Natural killer cell (primary cell): ENCODE data around the gene LYST. TPM values are rescaled to one million over a fixed set of nuclear protein-coding genes. Genes with fewer than 3 reads are reported as not detected.
A peak's percentile ranks its signal among the peaks of the same experiment; 100 is the strongest.

ENCODE experiments used
- ATAC-seq, 3 donors: fragments of 150-1000 bp in 2 of 3; fragments of 200-7000 bp in 1 of 3; cut with Tn5 transposase; 1 replicate in 1 of 3; 2 replicates in 2 of 3; pipeline ENCODE4 v1.10.0; 2021; ENCODE audit warnings: mild to moderate bottlenecking in 2 of 3, moderate library complexity in 2 of 3
- DNase-seq, 2 donors: peaks; one replicate each; pipeline versions ENCODE4 v3.0.0 to v3.0.0-alpha.2; 2013 to 2021; ENCODE audit warnings: mixed read lengths in 1 of 2
- H3K27ac ChIP-seq: one replicate; pipeline ENCODE4 v1.5.1; 2013; ENCODE audit warnings: mild to moderate bottlenecking, low read length
- H3K27me3 ChIP-seq: one replicate; pipeline ENCODE4 v1.6.1; 2013; ENCODE audit warnings: low read length; ENCODE audit not compliant: control insufficient read depth, insufficient read depth
- H3K36me3 ChIP-seq: one replicate; pipeline ENCODE4 v1.6.1; 2013; ENCODE audit warnings: low read length; ENCODE audit not compliant: control insufficient read depth, insufficient read depth
- H3K4me1 ChIP-seq: one replicate; pipeline ENCODE4 v1.6.1; 2013; ENCODE audit warnings: low read length; ENCODE audit not compliant: control insufficient read depth, insufficient read depth
- H3K4me3 ChIP-seq: one replicate; pipeline ENCODE4 v1.5.1; 2013; ENCODE audit warnings: low read length
- H3K9me3 ChIP-seq: one replicate; pipeline ENCODE4 v1.6.1; 2013; ENCODE audit warnings: low read length; ENCODE audit not compliant: control insufficient read depth, insufficient read depth
- H3K27ac Mint-ChIP-seq, 2 donors: one replicate each; pipeline ENCODE4 v1.8.0; 2022; ENCODE audit warnings: mild to moderate bottlenecking in 2 of 2, mixed read lengths in 2 of 2, moderate library complexity in 1 of 2
- H3K27me3 Mint-ChIP-seq, 2 donors: one replicate each; pipeline ENCODE4 v1.8.0; 2022; ENCODE audit warnings: low read depth in 2 of 2, mixed read lengths in 2 of 2
- H3K36me3 Mint-ChIP-seq: one replicate; pipeline ENCODE4 v1.8.0; 2022; ENCODE audit warnings: mixed read lengths
- H3K4me1 Mint-ChIP-seq, 2 donors: one replicate each; pipeline ENCODE4 v1.8.0; 2022; ENCODE audit warnings: mixed read lengths in 2 of 2
- H3K4me3 Mint-ChIP-seq: one replicate; pipeline ENCODE4 v1.8.0; 2022; ENCODE audit warnings: mild to moderate bottlenecking, moderate library complexity, mixed read lengths
- H3K9me3 Mint-ChIP-seq, 2 donors: one replicate each; pipeline ENCODE4 v1.8.0; 2022; ENCODE audit warnings: mixed read lengths in 2 of 2
- CTCF ChIP-seq: fragments of 200-600 bp; IDR thresholded peaks from one replicate; pipeline ENCODE4 v1.8.0; 2022; ENCODE audit warnings: antibody characterized with exemption
- WGBS: methylation state at CpG from one replicate; pipeline ENCODE4 v1.1.7; 2013; ENCODE audit warnings: missing lambda C conversion rate; ENCODE audit not compliant: insufficient coverage; 5-methylcytosine and 5-hydroxymethylcytosine counted together
- intact Hi-C: fragments of 100-400 bp; cut with micrococcal nuclease; formaldehyde crosslinking; loops from one replicate; pipeline ENCODE4 v1.14.2; 2022
- total RNA-seq, 4 donors: library from RNA; stranded (reverse); fragments of 120-200 nt in 1 of 4; gene quantifications; one replicate each; pipeline versions ENCODE4 v1.2.3 to v1.2.4, GENCODE V29; 2013 to 2022

LYST gene
- total RNA-seq, 3 donors from 2014 or later (not counting 1 experiment from before 2014, with no cell fraction given): 89.9 to 115 (median 93.6) TPM

- Histone ChIP-seq H3K27ac (peak overlapping the region; percentile 21), H3K27me3 (no peaks in the 10 kb centered on the region), H3K36me3 (no peaks in the 10 kb centered on the region), H3K4me1 (peaks cover 25% of the 10 kb centered on the region), H3K9me3 (no peaks in the 10 kb centered on the region), H3K4me3 (no peak overlapping the region)
- no peak overlapping the region for H3K27ac Mint-ChIP-seq
- H3K36me3 Mint-ChIP-seq: no peaks in the 10 kb centered on the region
- H3K4me1 Mint-ChIP-seq: peaks cover 25 to 44% of the 10 kb centered on the region in 2 donors
- intact Hi-C loops: loop anchor here (5.0 kb wide), 1 partner anchor 34 kb away; no protein-coding TSS in a partner anchor
- H3K4me3 Mint-ChIP-seq: no peak overlapping the region
- DNase-seq (peak in 1 of 2 donors; percentile 44), ATAC-seq (peak; percentile 88 to 89 (median 88))
- H3K27me3 Mint-ChIP-seq: no peaks in the 10 kb centered on the region
- 12% methylated on average over 1 of the region's 1 CpG for WGBS
- TF ChIP-seq CTCF: no peak
- no peaks in the 10 kb centered on the region for H3K9me3 Mint-ChIP-seq
These were observed 28.7 kb downstream of the LYST start for GRCh38 chr1:235838021-235838420.

GRCh38 chr1:235835226-235835625 lies 31.5 kb downstream of the LYST start:
- no peak overlapping the region for H3K27ac Mint-ChIP-seq
- TF ChIP-seq CTCF: no peak
- H3K4me3 Mint-ChIP-seq: no peak overlapping the region
- Histone ChIP-seq H3K4me1 (peaks cover 25% of the 10 kb centered on the region), H3K27ac (no peak overlapping the region), H3K36me3 (peaks cover 4% of the 10 kb centered on the region), H3K9me3 (no peaks in the 10 kb centered on the region), H3K27me3 (no peaks in the 10 kb centered on the region), H3K4me3 (no peak overlapping the region)
- no peaks in the 10 kb centered on the region for H3K36me3 Mint-ChIP-seq
- ATAC-seq (no peak), DNase-seq (no peak)
- intact Hi-C loops: loop anchor here (5.0 kb wide), 1 partner anchor 37 kb away; no protein-coding TSS in a partner anchor
- H3K27me3 Mint-ChIP-seq: no peaks in the 10 kb centered on the region
- WGBS: 93% methylated on average over 4 of the region's 4 CpGs
- no peaks in the 10 kb centered on the region for H3K9me3 Mint-ChIP-seq
- peaks cover 11 to 21% of the 10 kb centered on the region in 2 donors for H3K4me1 Mint-ChIP-seq

DNA sequence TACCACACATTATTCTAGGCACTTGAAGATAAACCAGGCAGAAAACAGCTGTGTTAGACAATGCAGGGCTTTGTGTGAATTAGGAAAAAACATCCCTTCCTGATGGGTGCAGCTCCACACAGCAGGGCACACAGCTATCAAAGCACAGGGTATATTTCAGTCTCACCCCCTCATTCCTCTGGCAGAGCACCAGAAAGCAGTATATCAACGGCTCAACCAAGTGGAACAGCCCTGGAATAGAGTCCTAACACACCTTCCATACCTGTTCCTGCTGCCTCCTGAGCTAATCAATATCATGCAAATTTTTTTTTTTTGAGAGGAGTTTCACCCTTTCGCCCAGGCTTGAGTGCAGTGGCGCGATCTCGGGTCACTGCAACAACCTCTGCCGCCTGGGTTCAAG lies 32.1 kb downstream of the LYST start:
- intact Hi-C loops: loop anchor here (5.0 kb wide), 1 partner anchor 38 kb away; no protein-coding TSS in a partner anchor
- WGBS: 97% methylated on average over 6 of the region's 6 CpGs
- no peaks in the 10 kb centered on the region for H3K9me3 ChIP-seq
- H3K4me3 Mint-ChIP-seq: no peak overlapping the region
- H3K27me3 Mint-ChIP-seq: no peaks in the 10 kb centered on the region
- no peaks in the 10 kb centered on the region for H3K27me3 ChIP-seq
- TF ChIP-seq CTCF: no peak
- H3K36me3 Mint-ChIP-seq: no peaks in the 10 kb centered on the region
- no peak overlapping the region for H3K4me3 ChIP-seq
- no peak overlapping the region for H3K27ac Mint-ChIP-seq
- H3K9me3 Mint-ChIP-seq: no peaks in the 10 kb centered on the region
- H3K4me1 Mint-ChIP-seq: peaks cover 5 to 15% of the 10 kb centered on the region in 2 donors
- DNase-seq: no peak
- no peak overlapping the region for H3K27ac ChIP-seq
- H3K4me1 ChIP-seq: peaks cover 25% of the 10 kb centered on the region
- no peak for ATAC-seq
- peaks cover 10% of the 10 kb centered on the region for H3K36me3 ChIP-seq

DNA sequence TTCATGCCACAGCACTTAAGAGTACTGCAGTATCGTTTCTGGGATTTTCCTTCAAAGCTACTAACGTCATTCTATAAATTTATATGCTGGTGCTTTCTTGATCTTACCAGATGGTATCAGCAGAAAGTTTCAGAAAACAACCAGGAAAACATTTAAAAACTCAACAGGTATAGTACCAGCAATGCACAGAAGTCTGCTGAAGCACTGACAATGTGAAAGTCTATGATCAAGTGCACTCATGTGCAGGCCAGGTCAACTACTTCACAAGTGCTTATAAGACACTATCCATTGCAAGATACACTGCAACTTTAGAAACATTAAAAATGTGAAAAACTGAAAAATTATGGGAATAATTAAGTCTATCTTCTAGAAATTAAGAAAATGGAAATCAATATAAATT lies 34.7 kb downstream of the LYST start:
- Mint-ChIP-seq H3K36me3 (no peaks in the 10 kb centered on the region), H3K27ac (no peak overlapping the region), H3K27me3 (no peaks in the 10 kb centered on the region), H3K4me1 (peaks cover 0 to 8% of the 10 kb centered on the region in 2 donors), H3K4me3 (no peak overlapping the region), H3K9me3 (no peaks in the 10 kb centered on the region)
- H3K36me3 ChIP-seq: peaks cover 31% of the 10 kb centered on the region
- H3K27ac ChIP-seq: no peak overlapping the region
- TF ChIP-seq CTCF: no peak
- H3K4me3 ChIP-seq: no peak overlapping the region
- intact Hi-C loops: no loop called here
- WGBS: 90% methylated on average over 2 of the region's 2 CpGs
- DNase-seq (no peak), ATAC-seq (no peak)
- no peaks in the 10 kb centered on the region for H3K9me3 ChIP-seq
- no peaks in the 10 kb centered on the region for H3K27me3 ChIP-seq
- peaks cover 9% of the 10 kb centered on the region for H3K4me1 ChIP-seq
